ENCODE results near the gene BAZ1B. TPM values are rescaled to one million over a fixed set of nuclear protein-coding genes. Genes with fewer than 3 reads are reported as not detected.
"Not testable (repeated sequence)": the region's sequence is repeated elsewhere in the genome, so short reads cannot be mapped to it uniquely, and the experiment has no call there.

The BAZ1B gene
- total RNA-seq, 4 donors from 2014 or later = 56.0 to 77.8 (median 69.6) TPM

- TF ChIP-seq POLR2A (IDR thresholded peaks at IDR 0.05) (no peak), EP300 (IDR thresholded peaks at IDR 0.05) (no peak)
- Histone ChIP-seq H3K27ac (no peak overlapping the region), H3K9me3 (no peaks in the 10 kb centered on the region), H3K4me1 (no peaks in the 10 kb centered on the region), H3K27me3 (no peaks in the 10 kb centered on the region), H3K4me3 (no peak overlapping the region), H3K36me3 (peaks cover 0 to 93% of the 10 kb centered on the region in 2 donors)
- 82 to 100% methylated on average over 3 to 7 of the region's 16 CpGs for WGBS, 2 donors (ENCODE audit: low coverage in 1 of 2)
- ATAC-seq = no peak
Measured at GRCh38 chr7:73537051-73537450, 15.0 kb upstream of the BAZ1B start.

- Histone ChIP-seq H3K4me1 (no peaks in the 10 kb centered on the region), H3K27me3 (no peaks in the 10 kb centered on the region), H3K9me3 (no peaks in the 10 kb centered on the region), H3K4me3 (no peak overlapping the region), H3K36me3 (peaks cover 0 to 87% of the 10 kb centered on the region in 2 donors), H3K27ac (no peak overlapping the region)
- 72 to 100% methylated on average over 2 to 5 of the region's 5 CpGs for WGBS, 2 donors (ENCODE audit: low coverage in 1 of 2)
- TF ChIP-seq POLR2A (IDR thresholded peaks at IDR 0.05) (no peak), POLR2AphosphoS5 (IDR thresholded peaks at IDR 0.05) (no peak), EP300 (IDR thresholded peaks at IDR 0.05) (no peak), CTCF (IDR thresholded peaks at IDR 0.05) (no peak)
- no peak for ATAC-seq
Measured at GRCh38 chr7:73536479-73536878, 14.4 kb upstream of the BAZ1B start.

GRCh38 chr7:73535918-73536317 lies 13.8 kb upstream of the BAZ1B start:
- 80 to 90% methylated on average over 1 to 6 of the region's 7 CpGs for WGBS, 2 donors (ENCODE audit: low coverage in 1 of 2)
- H3K4me3 ChIP-seq, H3K9me3 ChIP-seq, H3K27ac ChIP-seq, H3K27me3 ChIP-seq, H3K4me1 ChIP-seq, ATAC-seq: not testable (repeated sequence)
- peaks cover 0 to 81% of the 10 kb centered on the region in 2 donors for H3K36me3 ChIP-seq

- Histone ChIP-seq H3K4me3 (no peak overlapping the region), H3K9me3 (no peaks in the 10 kb centered on the region), H3K4me1 (no peaks in the 10 kb centered on the region), H3K27me3 (no peaks in the 10 kb centered on the region), H3K27ac (no peak overlapping the region), H3K36me3 (peaks cover 0 to 59% of the 10 kb centered on the region in 2 donors)
- ATAC-seq = no peak
- 74 to 84% methylated on average over 5 to 9 of the region's 9 CpGs for WGBS, 2 donors (ENCODE audit: low coverage in 1 of 2)
- TF ChIP-seq POLR2AphosphoS5 (IDR thresholded peaks at IDR 0.05) = no peak
- TF ChIP-seq EP300 (IDR thresholded peaks at IDR 0.05) = no peak
- no peak for TF ChIP-seq CTCF (IDR thresholded peaks at IDR 0.05)
- no peak for TF ChIP-seq POLR2A (IDR thresholded peaks at IDR 0.05)
Measured at GRCh38 chr7:73533742-73534141, 11.6 kb upstream of the BAZ1B start.

GRCh38 chr7:73532224-73532623 lies 10.1 kb upstream of the BAZ1B start:
- 94% methylated on average over 4 to 5 of the region's 6 CpGs for WGBS, 2 donors (ENCODE audit: low coverage in 1 of 2)

More at GRCh38 chr7:73532224-73532623, 10.1 kb upstream of the BAZ1B start:
- H3K4me3 ChIP-seq = no peak overlapping the region
- H3K9me3 ChIP-seq = no peaks in the 10 kb centered on the region
- peaks cover 0 to 44% of the 10 kb centered on the region in 2 donors for H3K36me3 ChIP-seq
- no peaks in the 10 kb centered on the region for H3K4me1 ChIP-seq
- no peaks in the 10 kb centered on the region for H3K27me3 ChIP-seq
- no peak overlapping the region for H3K27ac ChIP-seq
- TF ChIP-seq POLR2A (IDR thresholded peaks at IDR 0.05) (no peak), POLR2AphosphoS5 (IDR thresholded peaks at IDR 0.05) (no peak), EP300 (IDR thresholded peaks at IDR 0.05) (no peak), CTCF (IDR thresholded peaks at IDR 0.05) (no peak)
- no peak for ATAC-seq
